VCaP (cell line): ENCODE data around the gene LPAR2.

ENCODE experiments used
- H3K27ac ChIP-seq: fragments of 450-650 bp; 2 replicates; pipeline ENCODE4 v1.5.1; 2017
- CTCF ChIP-seq: fragments of 450-650 bp; conservative IDR thresholded peaks from 2 replicates; pipeline ENCODE4 v1.5.1; 2017; ENCODE audit warnings: mild to moderate bottlenecking, moderate library complexity

LPAR2 gene

GRCh38 chr19:19578252-19578651, 49.8 kb downstream of the LPAR2 start:
- no peak overlapping the region for H3K27ac ChIP-seq
- no peak for TF ChIP-seq CTCF

GRCh38 chr19:19575411-19575810, 52.6 kb downstream of the LPAR2 start:
- H3K27ac ChIP-seq, result no peak overlapping the region
- TF ChIP-seq CTCF, result no peak
